Muscle of arm (tissue), 12 donors: ENCODE results near the gene PRR16. TPM values are rescaled to one million over a fixed set of nuclear protein-coding genes. Genes with fewer than 3 reads are reported as not detected.
A peak's percentile ranks its signal among the peaks of the same experiment; 100 is the strongest.

Experiments
- DNase-seq: peaks from one replicate; pipeline ENCODE4 v3.0.0-alpha.2; 2013
- polyA plus RNA-seq, 12 donors: library from polyadenylated mRNA; unstranded; fragments of 120-200 nt; gene quantifications; one replicate each; pipeline ENCODE4 v1.2.1, GENCODE V29; 2013; ENCODE audit not compliant: insufficient read length in 12 of 12

PRR16 gene
- polyA plus RNA-seq, 12 donors, result 11.8 to 27.5 (median 19.3) TPM; not detected in 1

DNA sequence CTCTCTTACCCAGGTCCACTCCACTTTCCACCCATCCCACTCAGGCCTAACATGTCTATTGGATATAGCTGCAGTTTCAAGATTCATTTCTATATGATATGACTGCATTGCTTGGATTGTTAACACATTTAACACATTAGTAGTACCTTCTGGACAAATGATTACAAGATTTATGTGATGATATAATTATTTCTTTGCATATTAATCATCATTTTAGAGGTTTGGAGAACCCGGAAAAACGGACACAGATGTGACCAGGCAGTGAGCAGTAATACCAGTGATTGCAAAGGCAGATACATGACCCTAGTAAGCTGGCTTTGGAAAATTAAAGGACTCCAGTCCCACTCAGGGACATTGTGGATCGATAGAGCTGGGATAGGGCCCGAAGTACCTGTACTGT lies 103.8 kb downstream of the PRR16 start:
- no peak for DNase-seq

DNA sequence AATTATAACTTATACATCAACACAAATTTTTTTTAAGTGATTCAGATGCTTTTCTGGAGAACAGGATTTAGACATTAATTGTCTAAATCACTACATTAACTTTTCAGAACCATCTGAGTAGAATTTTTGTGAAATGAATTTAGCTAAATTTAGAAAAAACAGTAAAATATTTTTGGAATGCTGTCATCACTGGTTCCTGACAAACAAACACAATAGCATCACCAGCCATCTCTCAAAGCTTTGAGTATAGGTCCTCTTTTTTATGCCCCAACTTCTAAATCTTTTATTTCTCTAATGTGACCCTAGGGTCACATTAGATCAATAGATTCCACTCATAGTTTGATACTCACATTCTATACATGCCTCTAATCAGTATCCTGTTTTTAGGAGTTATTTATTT lies 104.6 kb downstream of the PRR16 start:
- DNase-seq, result no peak

- DNase-seq, result no peak
Measured at GRCh38 chr5:120576588-120576987, 112.5 kb downstream of the PRR16 start.

GRCh38 chr5:120582635-120583034 lies 118.5 kb downstream of the PRR16 start:
- no peak for DNase-seq

DNA sequence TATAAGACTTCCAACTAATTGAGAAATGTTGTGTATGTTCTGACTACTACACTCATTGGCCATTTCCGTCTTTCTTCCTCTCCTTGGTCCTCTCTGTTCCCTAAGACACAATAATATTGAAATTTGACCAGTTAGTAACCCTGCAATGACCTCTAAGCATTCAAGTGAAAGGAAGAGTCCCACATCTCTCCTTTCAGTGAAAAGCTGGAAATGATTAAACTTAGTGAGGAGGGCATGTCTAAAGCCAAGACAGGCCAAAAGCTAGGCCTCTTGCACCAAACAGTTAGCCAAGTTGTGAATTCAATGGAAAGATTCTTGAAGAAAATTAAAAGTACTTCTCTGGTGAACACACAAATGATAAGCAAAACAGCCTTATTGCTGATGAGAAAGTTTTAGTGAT lies 122.5 kb downstream of the PRR16 start:
- DNase-seq, result no peak

- DNase-seq, result no peak
Measured at GRCh38 chr5:120591911-120592310, 127.8 kb downstream of the PRR16 start.

- no peak for DNase-seq
Measured at GRCh38 chr5:120599576-120599975, 135.5 kb downstream of the PRR16 start.

DNA sequence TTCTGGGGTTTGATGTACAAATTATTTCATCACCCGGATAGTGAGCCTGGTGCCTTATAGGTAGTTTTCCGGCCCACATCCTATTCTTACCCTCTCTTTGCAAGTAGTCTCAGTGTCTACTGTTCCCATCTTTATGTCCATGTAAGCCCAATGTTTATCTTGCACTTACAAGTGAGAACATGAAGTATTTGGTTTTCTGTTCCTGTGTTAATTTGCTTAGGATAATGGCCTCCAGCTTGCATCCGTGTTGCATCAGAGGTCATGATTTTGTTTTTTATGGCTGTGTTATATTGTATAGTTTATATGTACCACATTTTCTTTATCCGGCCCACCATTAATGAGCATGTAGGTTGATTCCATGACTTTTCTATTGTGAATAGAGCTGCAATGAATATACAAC lies 136.5 kb downstream of the PRR16 start:
- DNase-seq, result no peak

DNA sequence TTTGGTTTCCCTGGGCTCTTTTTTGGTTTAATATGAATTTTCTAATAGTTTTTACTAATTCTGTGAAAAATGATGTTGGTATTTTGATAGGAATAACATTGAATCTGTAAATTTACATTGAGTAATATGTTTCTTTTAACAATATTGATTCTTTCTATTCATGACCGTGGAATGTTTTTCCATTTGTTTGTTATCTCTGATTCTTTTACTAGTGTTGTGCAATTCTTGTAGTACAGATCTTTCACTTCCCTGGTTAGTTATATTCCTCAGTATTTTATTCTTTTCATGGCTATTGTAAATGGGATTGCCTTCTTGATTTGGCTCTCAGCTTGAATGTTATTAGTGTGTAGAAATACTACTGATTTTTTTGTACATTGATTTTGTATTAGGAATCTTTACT lies 137.9 kb downstream of the PRR16 start:
- DNase-seq, result no peak

- DNase-seq, result no peak
Measured at GRCh38 chr5:120604884-120605283, 140.8 kb downstream of the PRR16 start.

GRCh38 chr5:120605325-120606079 lies 141.4 kb downstream of the PRR16 start:
- no peak for DNase-seq

- no peak for DNase-seq
Measured at GRCh38 chr5:120609570-120609969, 145.5 kb downstream of the PRR16 start.

GRCh38 chr5:120610145-120610544 lies 146.0 kb downstream of the PRR16 start:
- no peak for DNase-seq

DNA sequence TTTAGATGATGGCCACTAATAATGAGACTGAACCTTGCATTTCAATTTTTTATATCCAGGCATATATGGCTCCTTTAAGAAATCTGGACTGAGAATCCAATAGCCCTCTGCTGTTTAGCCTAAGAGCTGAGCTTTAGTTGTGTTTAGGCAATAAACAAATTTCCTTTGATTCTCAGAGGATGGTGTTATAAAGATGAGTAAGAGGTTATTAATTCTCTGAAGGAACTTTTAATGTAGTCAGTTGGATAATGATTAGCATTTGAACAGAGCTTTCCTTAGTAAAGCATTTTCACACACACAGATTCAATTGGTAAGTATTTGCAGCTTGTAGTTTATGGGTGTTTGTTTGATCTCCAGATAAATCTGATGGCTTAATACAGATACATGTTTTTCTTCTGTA lies 149.6 kb downstream of the PRR16 start:
- DNase-seq, result no peak

DNA sequence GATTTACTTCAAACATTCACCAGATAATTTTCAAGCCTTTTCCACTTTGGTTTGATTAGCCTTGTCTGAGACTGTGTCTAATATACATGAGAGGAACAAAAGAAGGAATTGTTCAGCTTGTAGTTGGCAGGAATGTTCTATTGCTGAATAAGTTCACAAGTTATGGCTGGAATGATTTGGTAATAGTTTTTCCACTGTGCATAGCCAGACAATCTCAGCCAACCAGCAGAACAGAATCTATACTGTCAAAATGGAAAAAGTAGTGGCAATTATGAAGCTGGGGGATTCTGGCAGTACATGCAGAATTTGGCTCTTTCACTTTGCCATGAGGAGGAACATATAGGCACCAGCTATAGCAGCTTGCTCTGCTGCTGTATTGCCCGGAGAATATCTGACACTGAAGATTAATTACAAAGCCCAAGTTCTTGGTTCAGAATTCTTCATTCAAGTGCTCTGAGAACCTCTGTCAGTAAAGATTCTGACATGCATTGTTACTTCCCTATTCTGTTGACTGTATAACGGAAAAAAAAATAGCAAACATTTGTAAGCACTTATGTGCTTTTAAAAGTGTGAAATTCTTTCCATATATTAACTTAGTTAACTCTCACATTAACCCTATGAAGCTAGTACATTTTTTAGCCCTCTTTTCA lies 150.6 kb downstream of the PRR16 start:
- peak; percentile 57 for DNase-seq

DNA sequence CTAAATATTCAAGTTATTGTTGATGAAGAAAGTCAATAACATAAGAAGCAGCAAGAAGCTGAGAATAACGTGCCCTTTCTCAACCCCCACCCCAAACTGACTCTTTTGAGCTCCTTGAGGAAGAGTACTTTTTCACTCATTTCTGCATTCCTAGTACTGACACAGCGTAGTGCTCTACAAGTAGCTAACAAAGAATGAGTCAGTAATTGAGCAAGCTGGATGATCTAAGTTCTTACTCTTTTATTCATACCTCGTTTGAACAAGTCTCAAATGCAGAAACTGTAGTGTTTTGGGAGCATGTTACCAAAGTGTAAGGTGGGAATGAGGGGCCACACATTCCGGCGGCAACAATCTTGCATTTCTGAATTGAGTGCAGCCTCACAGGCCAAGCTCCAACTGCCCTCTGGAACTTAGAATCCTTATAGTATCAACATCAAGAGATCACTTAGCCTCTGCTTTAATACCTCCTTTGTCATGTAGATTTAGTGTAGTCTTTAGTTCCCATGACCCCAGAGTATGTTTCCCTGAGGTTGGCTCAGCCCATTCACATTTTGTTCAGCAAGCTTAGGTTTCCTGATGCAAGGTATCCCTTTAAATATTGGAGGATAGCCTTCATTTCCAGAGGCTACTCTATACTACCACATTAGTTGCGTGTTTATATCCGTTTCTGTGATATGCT lies 152.0 kb downstream of the PRR16 start:
- DNase-seq, result no peak

DNA sequence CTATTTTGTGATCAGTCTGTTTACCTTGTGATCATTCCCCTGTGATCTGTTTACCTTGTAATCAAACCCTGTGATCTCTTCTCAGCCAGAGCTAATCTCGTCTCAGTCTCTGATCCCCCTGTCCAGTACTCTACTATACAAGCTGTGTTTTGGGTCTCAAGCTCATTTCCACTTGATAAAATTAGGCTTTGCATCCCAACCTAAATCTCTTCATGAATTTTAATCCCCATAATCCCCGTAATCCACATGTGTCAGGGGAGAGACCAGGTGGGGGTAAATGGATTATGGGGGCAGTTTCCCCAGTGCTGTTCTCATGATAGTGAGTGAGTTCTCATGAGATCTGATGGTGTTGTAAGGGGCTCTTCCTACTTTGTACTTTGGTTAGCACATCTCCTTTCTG lies 157.2 kb downstream of the PRR16 start:
- DNase-seq, result no peak

DNA sequence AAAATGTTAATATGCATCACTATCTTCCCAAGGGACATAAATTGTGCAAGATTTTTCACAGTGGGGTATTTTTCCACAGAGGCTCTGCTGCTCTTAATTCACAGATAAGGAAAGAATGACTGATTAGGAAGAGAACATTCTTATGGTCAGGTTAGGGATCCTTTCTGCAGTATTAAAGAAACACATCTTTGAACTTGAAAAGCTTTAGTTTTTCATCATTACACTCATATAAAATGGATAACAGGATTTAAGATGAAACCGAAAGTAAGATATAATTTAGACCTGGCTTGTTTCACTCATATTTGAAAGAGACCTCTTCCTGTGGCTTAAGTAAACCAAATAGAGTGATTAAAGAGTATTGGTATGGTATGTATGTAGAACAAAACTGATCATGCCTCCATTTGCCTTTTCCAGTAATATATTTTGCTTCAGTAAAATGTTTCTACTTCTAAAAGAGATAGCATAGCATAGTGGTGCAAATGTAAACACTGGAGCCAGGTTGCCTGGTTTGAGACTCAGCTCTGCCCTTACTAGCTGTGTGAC lies 160.0 kb downstream of the PRR16 start:
- no peak for DNase-seq

DNA sequence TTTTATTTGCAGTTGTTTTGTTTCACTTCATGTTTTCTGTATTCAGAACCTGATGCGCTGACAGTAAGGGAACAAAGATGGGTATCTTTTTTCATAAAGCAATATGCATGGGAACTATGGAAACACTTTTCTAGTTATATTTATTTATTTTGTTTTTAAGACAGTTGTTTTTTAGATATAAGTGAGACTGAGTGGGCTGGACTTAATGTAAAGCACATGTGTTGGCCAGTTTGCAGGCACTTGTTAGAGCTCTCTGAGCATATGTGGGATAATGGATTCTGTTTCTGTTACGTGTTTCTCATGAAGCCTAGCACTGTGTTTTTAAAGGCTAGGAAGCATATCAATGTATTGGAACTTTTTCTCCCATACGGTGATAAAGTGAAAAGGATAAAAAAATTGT lies 164.1 kb downstream of the PRR16 start:
- DNase-seq, result peak; percentile 23

GRCh38 chr5:120630550-120630949 lies 166.4 kb downstream of the PRR16 start:
- no peak for DNase-seq

GRCh38 chr5:120631611-120632010 lies 167.5 kb downstream of the PRR16 start:
- DNase-seq, result no peak

DNA sequence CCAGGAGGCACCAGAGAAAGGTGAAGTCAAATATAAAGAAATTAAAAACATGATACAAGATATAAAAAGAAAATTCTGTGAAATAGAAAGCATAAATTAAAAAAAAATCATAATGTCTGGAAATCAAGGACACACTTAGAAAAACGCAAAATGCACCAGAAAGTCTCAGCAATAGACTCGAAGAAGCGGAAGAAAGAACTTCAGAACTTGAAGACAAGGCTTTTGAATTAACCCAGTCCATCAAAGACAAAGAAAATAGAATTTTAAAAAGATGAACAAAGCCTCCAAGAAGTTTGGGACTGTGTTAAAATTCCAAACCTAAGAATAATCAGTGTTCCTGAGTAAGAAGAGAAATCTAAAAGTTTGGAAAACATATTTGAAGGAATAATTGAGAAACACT lies 168.3 kb downstream of the PRR16 start:
- DNase-seq, result no peak

DNA sequence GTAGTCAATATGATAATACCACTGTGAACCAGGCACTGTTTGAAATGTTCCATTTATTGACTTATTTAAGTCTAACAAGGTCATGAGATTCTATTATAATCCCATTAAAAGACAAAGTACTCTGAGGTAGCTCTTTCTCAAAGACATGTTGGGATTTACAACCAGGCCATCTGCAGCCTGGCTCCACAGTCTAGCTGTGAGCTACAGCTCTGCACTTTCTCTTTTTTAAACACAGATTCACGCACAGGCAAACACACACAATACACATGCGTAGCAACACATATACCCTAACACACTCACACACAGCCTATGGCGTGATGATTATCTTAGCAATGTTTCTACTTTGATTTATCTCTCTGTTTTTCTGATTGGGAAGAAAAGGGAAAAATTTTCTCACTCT lies 174.3 kb downstream of the PRR16 start:
- DNase-seq, result no peak
